SJSA1 (cell line): ENCODE results near the gene BUB1B. TPM values are rescaled to one million over a fixed set of nuclear protein-coding genes. Genes with fewer than 3 reads are reported as not detected.

Experiments
- DNase-seq, 2 experiments: peaks; one replicate each; pipeline ENCODE4 v3.0.0-alpha.2; 2015 to 2020; ENCODE audit warnings: low spot score in 2 of 2, low read depth in 1 of 2
- H3K27ac ChIP-seq: fragments of 250-450 bp; sonication (Bioruptor Pico); 2 replicates; pipeline ENCODE4 v1.5.1; 2020; ENCODE audit warnings: mild to moderate bottlenecking, moderate library complexity
- H3K27me3 ChIP-seq: fragments of 250-450 bp; sonication (Bioruptor Pico); replicated peaks from 2 replicates; pipeline ENCODE4 v1.5.1; 2020; ENCODE audit warnings: mild to moderate bottlenecking, moderate library complexity
- H3K36me3 ChIP-seq: fragments of 250-450 bp; sonication (Bioruptor Pico); 2 replicates; pipeline ENCODE4 v1.5.1; 2020; ENCODE audit warnings: mild to moderate bottlenecking
- H3K4me1 ChIP-seq: fragments of 250-450 bp; sonication (Bioruptor Pico); replicated peaks from 2 replicates; pipeline ENCODE4 v1.6.1; 2021; ENCODE audit warnings: mild to moderate bottlenecking
- H3K4me3 ChIP-seq: fragments of 250-450 bp; sonication (Bioruptor Pico); 2 replicates; pipeline ENCODE4 v1.5.1; 2020; ENCODE audit warnings: mild to moderate bottlenecking
- H3K9me3 ChIP-seq: fragments of 250-450 bp; sonication (Bioruptor Pico); replicated peaks from 2 replicates; pipeline ENCODE4 v1.5.1; 2020; ENCODE audit warnings: mild to moderate bottlenecking
- total RNA-seq: library from RNA; depleted of rRNA; stranded (reverse); fragments of >200 nt; shearing (Covaris generic); gene quantifications from 2 replicates; pipeline ENCODE4 v1.2.3, GENCODE V29; 2014

BUB1B gene
- total RNA-seq, 1 experiment from 2014 or later, result 91.0 TPM

DNA sequence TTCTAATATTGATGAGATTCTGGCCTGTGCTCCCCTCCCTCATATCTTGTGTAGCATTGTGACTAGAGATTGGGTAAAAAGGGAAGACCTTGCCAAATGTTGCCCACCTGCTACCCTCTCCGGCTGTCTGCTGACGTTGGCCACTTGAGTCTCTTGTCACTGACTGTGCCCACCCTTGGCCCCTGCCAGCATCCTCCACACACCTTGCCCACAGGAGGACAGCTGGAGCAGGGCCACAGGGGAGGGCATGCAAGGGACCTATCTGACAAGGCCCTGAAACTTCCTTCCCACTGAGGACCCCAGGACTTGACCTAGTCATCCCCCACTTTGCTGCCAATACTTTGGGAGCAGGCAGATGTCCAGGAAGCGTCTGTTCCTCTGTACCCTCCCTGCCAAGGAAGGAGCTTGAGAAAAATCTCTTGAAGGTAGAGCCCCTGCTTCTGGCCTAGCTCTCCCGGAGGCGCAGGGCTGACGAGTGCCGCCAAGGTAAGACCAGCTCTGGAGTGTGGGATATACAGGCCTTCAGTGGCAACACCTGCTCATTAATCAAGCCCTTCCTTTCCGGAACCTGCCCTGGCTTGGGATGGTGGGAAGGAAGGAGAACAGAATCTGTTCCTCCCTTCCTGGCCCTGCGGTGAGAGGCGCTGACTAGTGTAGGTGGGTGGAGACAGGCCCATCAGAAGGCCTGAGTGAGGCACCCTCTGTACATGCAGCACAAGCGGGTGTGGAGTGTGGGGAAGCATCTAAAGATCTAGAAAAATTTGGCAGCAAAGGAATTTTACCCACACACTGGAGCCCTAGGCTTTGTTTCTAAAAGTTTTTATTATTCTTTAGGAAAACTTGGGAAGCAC is 73.1 kb downstream of the BUB1B start:
- peaks cover 22% of the 10 kb centered on the region for H3K36me3 ChIP-seq
- H3K4me1 ChIP-seq, result peaks cover 5% of the 10 kb centered on the region
- no peaks in the 10 kb centered on the region for H3K27me3 ChIP-seq
- H3K9me3 ChIP-seq, result 0 out of 2 replicates have a peak, but pooled peaks cover 2% of the 10 kb centered on the region
- DNase-seq, result no peak
- H3K4me3 ChIP-seq, result no peak overlapping the region
- H3K27ac ChIP-seq, result no peak overlapping the region

DNA sequence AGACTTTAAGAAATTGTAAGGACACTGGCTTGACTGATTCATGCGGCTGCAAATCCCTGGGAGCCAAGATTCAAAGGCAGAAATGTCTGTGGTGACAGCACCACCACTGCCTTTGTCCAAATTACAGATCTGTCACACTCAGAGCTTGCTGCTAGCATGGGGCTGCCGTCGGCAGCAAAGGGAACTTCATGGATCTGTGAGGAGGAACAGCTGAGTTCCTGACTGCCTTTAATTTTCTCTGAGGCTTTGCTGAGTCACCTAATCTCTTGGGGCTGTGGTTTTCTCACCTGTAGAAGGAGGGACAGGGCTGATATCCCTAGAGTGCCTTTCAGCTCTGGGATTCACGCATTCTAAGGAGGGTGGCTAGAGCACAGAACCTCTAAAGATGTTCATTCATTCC is 73.9 kb downstream of the BUB1B start:
- peaks cover 12% of the 10 kb centered on the region for H3K4me1 ChIP-seq
- H3K27me3 ChIP-seq, result no peaks in the 10 kb centered on the region
- DNase-seq, result no peak
- H3K36me3 ChIP-seq, result peaks cover 14% of the 10 kb centered on the region
- H3K27ac ChIP-seq, result no peak overlapping the region
- H3K9me3 ChIP-seq, result 0 out of 2 replicates have a peak, but pooled peaks cover 4% of the 10 kb centered on the region
- no peak overlapping the region for H3K4me3 ChIP-seq

DNA sequence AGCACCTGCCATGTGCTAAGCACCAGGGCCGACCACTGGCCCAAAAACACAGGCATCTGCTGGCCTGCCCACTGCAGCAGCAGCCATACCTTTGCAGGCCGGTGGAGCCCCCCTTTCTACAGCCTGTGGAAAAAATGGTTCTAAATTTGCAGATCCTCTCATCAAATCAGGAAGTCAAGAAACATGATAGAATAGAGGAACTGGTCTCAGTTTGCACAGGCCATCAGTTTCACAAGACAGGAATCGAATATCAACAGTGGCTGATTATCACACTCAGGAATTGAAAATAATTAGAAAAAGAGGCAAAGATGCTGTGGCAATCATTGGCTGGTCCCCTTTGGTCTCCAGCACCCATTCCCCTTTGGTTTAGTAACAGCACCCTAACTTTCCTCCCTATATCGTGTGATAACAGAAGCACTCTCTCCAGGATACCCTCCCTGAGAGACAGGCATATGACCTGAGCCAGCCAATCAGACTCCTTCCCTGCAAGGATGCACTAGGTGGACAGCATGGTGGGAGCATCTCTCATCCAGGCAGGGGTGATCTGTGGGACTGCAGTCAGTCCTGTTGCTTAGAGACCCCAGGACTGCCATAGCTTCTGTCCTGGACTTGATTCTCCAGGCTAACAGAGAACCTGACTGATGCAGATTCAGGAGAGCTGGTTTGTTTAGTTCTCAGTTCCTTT is 74.5 kb downstream of the BUB1B start:
- no peak overlapping the region for H3K4me3 ChIP-seq
- no peak for DNase-seq
- no peaks in the 10 kb centered on the region for H3K27me3 ChIP-seq
- H3K36me3 ChIP-seq, result peaks cover 11% of the 10 kb centered on the region
- no peak overlapping the region for H3K27ac ChIP-seq
- H3K4me1 ChIP-seq, result peaks cover 12% of the 10 kb centered on the region
- 0 out of 2 replicates have a peak, but pooled peaks cover 4% of the 10 kb centered on the region for H3K9me3 ChIP-seq

DNA sequence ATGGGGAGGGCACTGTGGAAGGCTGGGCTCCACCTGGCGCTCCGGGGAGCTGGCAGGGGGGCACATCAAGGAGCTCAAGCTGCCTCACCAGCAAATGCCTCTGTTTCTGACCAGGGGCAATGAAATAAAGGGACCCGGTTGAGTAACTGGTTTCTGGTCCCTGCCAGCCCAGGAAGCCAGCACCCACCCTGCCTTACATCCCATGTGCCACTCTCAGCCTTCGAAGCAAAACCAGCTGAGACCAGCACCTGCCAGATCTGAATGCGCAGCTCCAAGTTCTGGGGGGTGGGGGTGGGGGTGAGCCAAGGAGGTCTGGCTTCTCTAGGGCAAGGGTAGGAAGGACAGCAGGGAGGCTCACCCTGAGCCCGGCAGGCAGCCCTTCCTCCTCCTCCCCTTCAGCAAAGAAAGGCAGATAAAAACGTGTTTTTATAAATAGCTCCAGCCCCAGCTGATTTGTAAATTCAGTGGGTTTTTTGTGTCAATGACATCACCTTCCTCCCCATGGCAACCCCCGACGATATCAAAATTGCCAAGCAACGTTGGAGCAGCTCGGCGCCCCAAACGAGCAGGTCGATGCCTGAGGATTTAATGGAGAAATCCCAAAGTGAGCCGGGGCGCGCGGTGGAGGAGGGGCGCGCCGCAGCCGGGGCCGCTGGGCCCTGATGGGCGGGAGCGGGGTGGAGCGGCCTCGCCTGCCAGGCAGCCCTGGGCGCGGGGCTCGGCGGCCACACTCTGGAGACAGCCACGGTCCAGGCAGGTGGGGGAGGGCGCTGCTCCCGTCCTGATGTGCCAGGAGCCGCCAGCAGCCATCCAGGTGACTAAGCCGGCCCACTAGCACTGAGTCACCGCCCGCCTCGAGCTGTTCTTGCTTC is 77.9 kb downstream of the BUB1B start, which contains the start of gene PAK6:
PAK6 (plus strand) TSS at position 532 of the 872 bp plus-strand sequence. CDS start 25,723 bp downstream, outside the sequence.
- Histone ChIP-seq H3K36me3 (no peaks in the 10 kb centered on the region), H3K27me3 (no peaks in the 10 kb centered on the region), H3K4me1 (peaks cover 12% of the 10 kb centered on the region), H3K4me3 (peak within 1 kb of the TSS; percentile 27), H3K27ac (no peak within 1 kb of the TSS; the same call in 1 of the 2 replicates), H3K9me3 (0 out of 2 replicates have a peak, but pooled peaks cover 4% of the 10 kb centered on the region)
- peak in 1 of 2 experiments; percentile 16 for DNase-seq

DNA sequence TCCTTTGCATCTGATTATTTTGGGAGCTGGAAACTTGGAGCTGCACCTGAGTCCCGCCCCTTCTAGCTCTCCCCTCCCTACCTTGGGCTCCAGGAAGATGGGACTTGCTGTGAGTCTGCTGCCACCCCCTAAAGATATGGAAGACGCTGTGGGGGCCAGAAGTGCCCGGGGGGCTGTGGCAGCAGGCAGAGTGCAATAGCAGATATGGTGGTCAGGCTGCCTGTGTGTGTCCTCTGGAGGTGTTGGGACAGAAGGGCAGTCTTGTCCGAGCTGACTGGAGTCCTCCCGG is 78.5 kb downstream of the BUB1B start:
- H3K27ac ChIP-seq, result no peak overlapping the region
- peaks cover 12% of the 10 kb centered on the region for H3K4me1 ChIP-seq
- 0 out of 2 replicates have a peak, but pooled peaks cover 4% of the 10 kb centered on the region for H3K9me3 ChIP-seq
- H3K27me3 ChIP-seq, result no peaks in the 10 kb centered on the region
- DNase-seq, result no peak
- peak overlapping the region; percentile 27 for H3K4me3 ChIP-seq
- H3K36me3 ChIP-seq, result no peaks in the 10 kb centered on the region

DNA sequence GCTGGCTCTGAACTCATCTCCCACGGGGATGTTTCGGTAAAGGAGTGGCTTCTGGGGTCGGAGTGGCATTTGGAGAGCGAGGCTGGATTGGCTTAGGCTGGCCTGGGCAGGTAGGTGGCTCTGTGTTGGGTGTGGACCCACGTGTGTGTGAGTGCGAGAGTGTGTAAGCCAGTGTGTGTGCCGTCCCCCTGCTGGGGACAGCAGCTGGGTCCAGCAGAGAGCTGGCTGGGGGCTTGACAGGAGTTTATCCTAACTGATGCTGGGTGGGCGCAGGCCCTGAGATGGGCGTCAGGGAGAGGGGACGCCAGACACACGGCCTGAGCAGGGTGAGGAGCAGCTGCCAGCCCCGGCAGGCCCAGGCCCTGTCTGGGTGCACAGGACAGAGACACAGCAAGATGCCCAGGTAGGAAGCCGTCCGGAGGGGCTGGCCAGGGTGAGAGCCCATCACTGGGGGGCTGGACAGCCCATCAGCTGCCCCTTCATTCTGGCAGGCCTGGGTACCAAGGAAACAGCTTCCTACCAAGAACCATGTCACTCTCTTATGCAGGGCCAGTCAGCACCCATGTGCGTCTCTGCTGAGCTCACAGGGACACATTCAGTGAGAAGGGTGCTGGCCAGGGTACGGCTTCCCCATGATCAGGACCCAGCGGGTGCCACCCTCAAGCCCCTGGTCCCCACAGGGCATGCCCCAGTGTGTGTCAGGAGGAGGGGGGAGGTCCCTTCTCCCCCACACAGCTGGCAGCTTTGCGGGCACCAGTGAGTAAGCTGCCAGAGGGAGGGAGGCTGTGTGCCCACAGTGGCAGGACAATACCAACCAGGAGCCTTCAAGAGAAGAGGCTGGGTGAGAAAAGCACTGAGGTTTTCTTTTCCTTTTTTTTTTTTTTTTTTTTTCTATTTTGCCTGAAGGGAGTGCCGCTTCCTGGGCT is 79.1 kb downstream of the BUB1B start:
- H3K9me3 ChIP-seq, result 0 out of 2 replicates have a peak, but pooled peaks cover 4% of the 10 kb centered on the region
- H3K4me1 ChIP-seq, result peaks cover 12% of the 10 kb centered on the region
- DNase-seq, result no peak
- H3K36me3 ChIP-seq, result no peaks in the 10 kb centered on the region
- H3K27ac ChIP-seq, result no peak overlapping the region
- no peaks in the 10 kb centered on the region for H3K27me3 ChIP-seq
- no peak overlapping the region for H3K4me3 ChIP-seq

DNA sequence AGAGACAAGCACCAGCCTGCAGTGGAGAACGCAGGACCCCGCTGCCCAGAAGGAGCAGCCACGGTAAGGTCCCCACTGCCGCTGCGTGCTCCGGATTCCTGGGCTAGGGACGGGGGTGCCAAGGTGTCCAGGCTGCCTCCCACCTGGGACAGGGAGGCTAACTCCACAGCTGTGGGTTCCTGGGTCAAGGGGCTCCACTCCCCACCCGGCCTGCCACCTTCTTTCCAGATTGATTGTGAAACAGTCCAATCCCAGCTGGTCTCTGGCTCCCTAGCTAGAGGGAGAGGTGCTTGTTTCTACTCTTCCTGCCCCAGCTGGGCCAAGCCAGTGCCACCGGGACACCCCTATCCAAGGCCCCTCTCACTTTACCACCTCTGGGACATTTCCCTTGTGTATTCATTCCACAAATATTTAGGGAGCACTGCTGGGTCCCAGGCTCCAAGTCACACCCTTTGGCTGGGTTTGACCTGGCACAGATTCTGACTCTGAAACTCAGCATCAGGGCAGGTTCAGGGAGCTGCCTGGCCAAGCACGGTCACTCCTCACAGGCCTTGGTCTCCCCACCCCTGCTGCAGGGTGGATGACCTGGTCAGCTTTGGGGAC is 79.9 kb downstream of the BUB1B start:
- no peak for DNase-seq
- H3K36me3 ChIP-seq, result no peaks in the 10 kb centered on the region
- H3K27me3 ChIP-seq, result no peaks in the 10 kb centered on the region
- H3K9me3 ChIP-seq, result 0 out of 2 replicates have a peak, but pooled peaks cover 4% of the 10 kb centered on the region
- H3K27ac ChIP-seq, result no peak overlapping the region
- no peak overlapping the region for H3K4me3 ChIP-seq
- H3K4me1 ChIP-seq, result peaks cover 12% of the 10 kb centered on the region

DNA sequence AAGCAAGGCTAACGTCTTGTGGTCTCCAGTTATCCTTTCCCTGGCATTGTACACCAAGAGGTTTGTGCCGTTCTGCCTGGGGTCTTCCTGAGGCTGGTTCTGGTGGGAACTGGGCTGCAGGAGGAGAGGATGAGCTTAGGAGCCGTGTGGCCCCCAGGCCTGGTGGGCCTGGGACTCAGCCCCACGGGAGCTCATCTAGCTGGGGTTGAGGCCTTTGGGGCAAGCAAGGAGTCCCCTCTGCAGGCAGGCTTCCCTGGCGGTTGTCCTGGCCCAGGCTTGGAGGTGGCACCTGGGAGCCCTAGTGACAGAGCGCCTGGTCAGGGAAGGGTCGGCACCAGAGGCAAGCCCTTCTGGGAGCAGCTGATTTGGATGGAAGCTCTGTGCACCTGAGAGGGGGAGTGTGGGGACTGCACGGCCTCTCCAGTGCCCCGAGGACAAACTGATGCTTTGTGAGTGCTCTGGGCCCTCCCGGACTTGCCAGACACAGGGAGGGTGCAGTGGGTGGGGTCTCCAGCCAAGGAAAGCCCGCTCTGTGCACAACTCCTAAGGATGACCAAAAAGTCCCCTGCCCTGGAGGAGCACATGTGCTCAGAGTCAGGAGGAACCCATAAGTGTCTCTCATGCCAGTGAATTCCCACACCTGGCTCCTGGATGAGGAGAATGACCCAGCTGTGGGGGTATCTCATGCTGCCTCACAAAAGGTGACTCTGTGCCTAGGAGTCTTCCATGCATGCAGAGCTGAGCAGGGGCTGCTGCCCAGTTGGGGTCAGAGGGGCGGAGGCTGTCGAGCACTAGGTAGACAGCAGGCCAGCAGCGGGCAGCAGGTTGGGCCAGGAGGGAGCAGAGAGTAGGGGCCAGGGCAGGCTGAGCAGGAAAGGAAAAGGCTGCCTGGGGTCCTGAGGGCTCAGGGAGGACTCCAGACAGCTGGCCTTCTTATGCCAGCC is 80.7 kb downstream of the BUB1B start:
- no peak for DNase-seq
- no peaks in the 10 kb centered on the region for H3K27me3 ChIP-seq
- H3K36me3 ChIP-seq, result no peaks in the 10 kb centered on the region
- H3K9me3 ChIP-seq, result 0 out of 2 replicates have a peak, but pooled peaks cover 4% of the 10 kb centered on the region
- H3K4me3 ChIP-seq, result no peak overlapping the region
- H3K27ac ChIP-seq, result no peak overlapping the region
- peaks cover 12% of the 10 kb centered on the region for H3K4me1 ChIP-seq

DNA sequence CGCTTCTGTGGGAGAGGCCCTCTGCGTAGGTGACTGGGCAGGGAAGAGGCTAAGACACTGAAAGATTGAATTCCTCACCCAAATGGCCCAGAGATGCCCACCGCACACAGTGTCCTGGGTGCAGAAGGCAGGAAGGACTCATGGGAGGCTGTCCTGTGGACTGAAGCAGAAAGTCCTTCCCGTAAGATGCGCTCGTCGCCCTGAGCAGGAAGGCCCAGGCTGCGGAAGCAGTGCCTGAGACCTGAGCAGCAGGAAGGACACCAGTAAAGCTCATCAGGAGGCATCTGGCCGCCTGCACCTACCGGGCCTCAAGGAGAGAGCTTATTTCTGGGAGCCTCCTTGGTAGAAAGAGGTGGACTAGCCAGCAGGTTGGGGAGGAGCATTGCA is 81.3 kb downstream of the BUB1B start:
- Histone ChIP-seq H3K36me3 (no peaks in the 10 kb centered on the region), H3K4me1 (peaks cover 12% of the 10 kb centered on the region), H3K4me3 (no peak overlapping the region), H3K27me3 (no peaks in the 10 kb centered on the region), H3K27ac (no peak overlapping the region), H3K9me3 (0 out of 2 replicates have a peak, but pooled peaks cover 4% of the 10 kb centered on the region)
- no peak for DNase-seq

DNA sequence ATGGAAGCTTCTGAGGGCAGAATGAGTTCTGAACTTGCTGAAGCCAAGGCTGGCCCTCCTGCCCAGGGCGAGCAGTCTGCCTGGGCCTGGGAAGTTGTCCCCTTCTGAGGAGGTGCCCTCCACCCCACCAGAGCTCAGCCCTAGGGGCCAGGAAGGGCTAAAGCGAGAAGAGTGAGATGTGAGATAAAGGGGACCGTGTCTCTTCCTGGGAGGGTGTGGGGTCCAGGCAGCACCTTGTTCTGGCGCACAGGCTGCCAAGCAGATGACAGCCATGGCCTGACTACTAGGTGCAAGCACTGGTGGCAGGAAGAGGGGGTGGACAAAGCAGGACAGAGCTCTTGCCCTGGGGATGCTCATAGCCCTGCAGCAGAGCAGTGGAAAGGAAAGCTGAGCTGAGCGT is 81.7 kb downstream of the BUB1B start:
- H3K27ac ChIP-seq, result no peak overlapping the region
- no peaks in the 10 kb centered on the region for H3K36me3 ChIP-seq
- peaks cover 12% of the 10 kb centered on the region for H3K4me1 ChIP-seq
- no peaks in the 10 kb centered on the region for H3K27me3 ChIP-seq
- H3K4me3 ChIP-seq, result no peak overlapping the region
- no peak for DNase-seq
- 0 out of 2 replicates have a peak, but pooled peaks cover 4% of the 10 kb centered on the region for H3K9me3 ChIP-seq

DNA sequence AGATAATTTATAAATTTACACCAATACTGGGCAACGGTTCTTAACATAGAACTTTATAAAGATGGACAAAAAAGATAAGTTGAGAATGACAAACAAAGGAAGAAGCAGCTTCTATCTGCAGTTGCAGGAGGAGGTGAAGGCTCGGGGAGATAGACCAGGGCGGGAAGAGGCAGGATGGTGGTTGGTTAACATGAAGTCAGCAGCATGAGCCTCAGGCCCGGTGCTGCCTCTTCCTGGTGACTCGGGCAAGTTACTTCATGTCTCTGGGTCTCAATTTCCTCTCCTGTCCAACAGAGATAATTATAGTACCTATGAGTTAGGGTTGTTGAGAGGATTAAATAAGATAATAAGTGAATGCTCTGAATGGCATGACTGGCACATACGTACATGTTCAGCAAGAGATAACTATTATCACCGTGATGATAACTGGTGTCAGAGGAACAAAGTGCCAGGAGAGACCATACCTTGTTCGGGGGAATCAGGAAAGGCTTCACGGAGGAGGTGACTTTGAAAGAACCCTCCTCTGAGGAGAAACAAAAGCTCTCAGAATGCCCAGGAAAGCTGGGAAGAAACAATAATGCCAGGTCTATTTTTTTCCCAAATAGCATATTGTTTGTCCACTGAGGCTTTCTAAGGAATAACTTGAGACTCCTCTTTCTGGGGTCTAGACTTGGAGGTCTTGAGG is 82.4 kb downstream of the BUB1B start:
- H3K36me3 ChIP-seq, result no peaks in the 10 kb centered on the region
- H3K9me3 ChIP-seq, result 0 out of 2 replicates have a peak, but pooled peaks cover 4% of the 10 kb centered on the region
- peaks cover 12% of the 10 kb centered on the region for H3K4me1 ChIP-seq
- no peak overlapping the region for H3K4me3 ChIP-seq
- no peak for DNase-seq
- H3K27ac ChIP-seq, result no peak overlapping the region
- no peaks in the 10 kb centered on the region for H3K27me3 ChIP-seq
